GM19324 (cell line): ENCODE results near the gene ABLIM1.

ENCODE experiments used
- ATAC-seq: cut with Tn5 transposase; IDR thresholded peaks from one replicate; pipeline ENCODE4 v1.9.1; 2021; ENCODE audit warnings: mild to moderate bottlenecking, moderate library complexity; ENCODE audit not compliant: unreplicated experiment, low FRiP score

ABLIM1 gene

DNA sequence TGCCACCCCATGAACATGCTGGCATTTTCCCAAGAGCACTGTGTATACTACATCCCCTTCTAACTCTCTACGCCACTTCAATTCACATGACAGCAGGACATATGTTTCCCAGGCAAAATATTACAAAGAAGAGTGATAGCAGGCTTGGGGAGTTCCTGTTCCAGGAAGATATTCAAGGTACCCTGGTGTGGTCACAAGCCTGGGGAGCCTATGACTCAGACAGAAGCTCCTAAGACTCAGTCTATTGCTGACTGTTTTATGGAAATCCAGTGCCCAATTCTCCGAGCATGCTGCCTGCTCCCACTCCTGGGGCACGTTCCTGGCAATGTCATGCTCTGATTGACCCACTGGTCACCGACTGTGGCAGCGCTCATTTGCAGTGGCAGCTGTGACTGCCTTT lies 23.5 kb upstream of the ABLIM1 start:
- no peak for ATAC-seq

DNA sequence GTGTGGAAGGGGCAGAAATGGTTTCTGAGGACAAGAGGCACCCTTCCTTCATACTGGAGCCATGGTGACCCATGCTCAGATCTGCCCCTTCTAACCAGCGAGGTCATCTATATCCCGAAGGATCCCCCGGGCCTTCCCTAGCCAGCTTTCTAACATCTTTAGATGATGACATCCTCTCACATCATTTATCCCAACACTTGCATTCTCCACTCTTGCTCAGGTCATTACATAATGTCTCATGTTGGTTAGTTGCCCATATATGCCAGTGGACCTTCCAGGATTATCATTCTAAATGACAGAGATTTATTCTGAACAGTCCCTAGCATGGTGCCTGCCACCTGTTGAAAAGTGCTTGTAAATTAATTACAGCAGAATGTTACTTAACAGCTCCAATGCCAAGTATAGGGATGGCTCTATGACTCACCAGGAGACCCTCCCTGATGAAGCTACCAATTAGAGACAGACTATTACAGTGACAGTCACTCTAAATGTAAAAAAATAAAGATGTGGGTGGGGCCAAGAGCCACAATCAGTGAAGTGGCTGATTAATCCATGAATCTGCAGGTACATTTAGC lies 22.6 kb upstream of the ABLIM1 start:
- no peak for ATAC-seq

DNA sequence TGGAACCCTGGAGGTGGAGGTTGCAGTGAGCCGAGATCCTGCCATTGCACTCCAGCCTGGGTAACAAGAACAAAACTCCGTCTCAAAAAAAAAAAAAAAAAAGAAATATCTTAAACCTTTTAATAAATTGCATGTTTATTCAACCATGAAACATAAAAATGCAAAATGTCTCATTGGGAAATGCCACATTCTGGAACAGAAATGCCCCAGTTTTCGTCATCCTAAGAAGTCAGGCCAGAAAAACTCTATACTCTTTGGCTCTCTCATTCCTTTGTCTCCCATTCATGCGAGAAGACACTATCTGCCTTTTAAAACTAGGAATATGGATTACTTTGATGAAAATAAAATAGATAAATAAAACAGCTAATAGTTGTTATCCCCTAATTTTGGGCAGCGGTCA lies 21.5 kb upstream of the ABLIM1 start:
- ATAC-seq = no peak

DNA sequence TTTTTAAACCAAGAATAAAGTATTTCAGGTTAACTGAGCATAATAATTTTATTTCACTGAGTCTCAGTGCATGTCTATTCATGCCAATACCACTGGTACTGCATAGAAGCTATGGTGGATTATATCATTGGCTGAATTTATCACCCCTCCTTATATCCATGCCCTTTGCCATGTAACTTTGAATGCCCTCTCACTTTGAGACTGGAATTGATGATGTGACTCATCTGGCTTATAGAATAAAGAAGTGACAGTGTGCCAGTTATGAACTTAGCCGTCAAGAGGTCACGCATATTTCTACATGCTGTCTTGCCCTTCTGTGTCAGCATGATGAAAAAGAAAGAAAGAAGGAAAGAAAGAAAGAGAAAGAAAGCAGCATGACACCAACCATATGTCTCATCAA lies 20.7 kb upstream of the ABLIM1 start:
- no peak for ATAC-seq

DNA sequence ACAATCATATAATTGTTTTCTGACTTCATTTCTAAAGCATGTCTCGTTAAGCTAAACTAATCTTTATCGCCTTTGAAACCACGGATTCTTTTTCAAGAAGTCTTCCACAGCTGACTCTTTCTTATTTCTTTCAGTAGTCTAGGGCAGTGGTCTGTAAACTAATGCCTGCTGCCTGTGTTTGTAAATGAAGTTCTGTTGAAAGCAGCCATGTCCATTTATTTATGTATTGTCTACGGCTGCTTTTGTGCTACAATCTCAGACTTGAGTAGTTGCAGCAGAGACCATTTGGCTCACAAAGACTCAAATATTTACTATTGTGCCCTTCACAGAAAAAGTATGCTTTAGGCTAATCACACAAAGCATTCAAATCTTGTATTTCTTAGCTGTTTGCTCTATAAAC lies 20.3 kb upstream of the ABLIM1 start:
- no peak for ATAC-seq

DNA sequence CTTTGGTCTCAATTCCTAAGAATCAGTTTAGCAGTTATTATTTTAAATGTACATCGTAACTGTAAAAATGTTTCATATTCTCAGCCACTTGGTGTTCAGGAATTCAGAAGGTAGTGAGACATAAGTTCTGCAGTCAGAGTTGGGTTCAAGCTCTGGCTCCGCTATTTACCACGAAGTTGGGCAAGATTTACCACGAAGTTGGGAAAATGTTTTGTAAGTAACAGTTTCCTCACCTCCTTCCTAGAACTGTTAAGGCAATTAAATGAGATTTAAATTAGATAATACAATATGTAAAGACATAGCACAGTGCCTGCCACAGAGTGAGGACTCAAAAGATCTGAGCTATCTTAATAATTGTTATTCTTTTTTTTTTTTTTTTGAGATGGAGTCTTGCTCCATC lies 16.3 kb upstream of the ABLIM1 start:
- no peak for ATAC-seq

DNA sequence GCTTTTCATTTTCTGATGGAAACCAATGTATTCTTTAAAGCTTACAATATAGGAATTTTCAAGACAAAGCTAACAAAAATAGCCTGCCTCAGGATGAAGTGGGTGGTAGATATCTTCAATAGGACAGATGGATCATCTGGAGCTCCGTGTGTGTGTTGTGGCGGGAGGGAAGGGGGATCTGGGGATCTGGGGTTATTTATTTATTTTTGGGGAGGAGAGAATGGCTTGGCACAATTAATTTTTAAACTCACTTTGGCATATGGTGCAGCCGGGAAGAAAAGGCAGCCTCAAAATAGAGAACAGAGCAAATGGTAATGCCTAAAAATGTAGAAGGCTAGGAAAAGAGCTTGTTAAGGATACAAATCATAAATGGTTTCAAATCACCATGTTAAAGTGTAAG lies 11.6 kb upstream of the ABLIM1 start:
- no peak for ATAC-seq

DNA sequence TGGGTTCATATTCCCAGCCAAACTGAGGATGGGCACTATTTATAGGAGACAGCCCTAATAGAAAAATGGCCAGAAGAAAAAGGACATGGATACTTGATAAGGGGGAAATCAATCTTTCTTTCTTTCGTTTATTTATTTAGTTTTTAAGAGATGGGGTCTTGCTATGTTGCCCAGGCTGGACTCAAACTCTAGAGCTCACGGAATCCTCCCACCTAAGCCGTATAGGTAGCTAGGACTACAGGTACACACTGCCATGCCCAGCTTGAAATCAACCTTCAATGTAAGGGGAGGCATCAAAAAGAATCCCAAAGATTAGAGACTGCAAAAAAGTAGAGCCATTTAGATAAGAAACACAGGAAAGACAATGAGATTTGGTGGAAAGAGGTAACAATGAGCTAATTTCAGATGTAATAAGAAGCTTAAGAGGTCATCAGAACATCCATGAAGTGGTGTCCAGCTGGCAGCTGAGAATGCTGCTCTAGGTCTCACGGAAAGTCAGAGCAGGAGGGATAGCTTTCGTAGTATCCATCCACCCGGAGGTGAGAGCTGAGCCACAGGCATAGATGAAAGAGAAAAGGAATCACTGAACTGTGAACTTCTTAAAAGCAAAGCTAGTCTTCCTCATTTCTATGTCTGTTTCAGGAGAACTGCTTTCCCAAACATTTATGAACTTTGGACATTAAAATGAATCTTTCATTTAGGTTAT lies 10.5 kb upstream of the ABLIM1 start:
- ATAC-seq = no peak

DNA sequence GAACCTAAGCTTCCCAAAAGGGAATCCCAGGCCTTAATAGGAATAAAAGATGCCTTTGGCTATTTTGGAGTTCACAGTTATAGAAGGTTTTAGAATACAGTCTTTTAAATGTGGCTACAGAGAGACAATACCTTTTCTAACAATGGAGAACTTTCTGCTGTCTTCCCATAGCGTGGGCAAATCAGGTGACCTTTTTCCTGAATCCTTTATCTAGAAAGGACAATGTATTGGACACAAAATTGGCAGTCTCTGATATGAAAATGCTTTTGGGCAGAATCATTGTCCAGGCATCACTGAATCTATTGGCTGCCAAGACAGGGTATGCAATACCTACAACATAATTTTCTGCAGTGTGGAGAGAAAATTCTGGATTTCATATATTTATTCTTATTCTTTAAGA lies 7.8 kb upstream of the ABLIM1 start:
- no peak for ATAC-seq

DNA sequence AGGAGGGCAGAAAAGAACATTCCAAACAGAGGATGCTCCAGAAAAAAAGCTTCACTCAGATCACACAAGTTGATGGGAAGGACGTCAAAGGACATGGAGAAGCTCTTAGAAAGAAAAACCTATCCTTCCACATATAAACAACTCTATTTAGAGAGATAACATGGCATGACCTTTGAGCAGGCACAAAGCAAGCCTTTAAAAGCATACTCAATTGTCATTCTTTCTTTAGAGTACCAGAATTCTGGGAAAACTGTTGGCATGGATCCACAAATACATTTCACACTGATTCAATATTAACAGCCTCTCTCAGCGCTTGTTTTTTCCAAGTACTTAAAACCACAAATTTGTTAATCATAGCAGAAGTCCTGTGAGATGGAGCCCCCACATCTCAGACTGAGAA lies 7.3 kb upstream of the ABLIM1 start:
- ATAC-seq = no peak

DNA sequence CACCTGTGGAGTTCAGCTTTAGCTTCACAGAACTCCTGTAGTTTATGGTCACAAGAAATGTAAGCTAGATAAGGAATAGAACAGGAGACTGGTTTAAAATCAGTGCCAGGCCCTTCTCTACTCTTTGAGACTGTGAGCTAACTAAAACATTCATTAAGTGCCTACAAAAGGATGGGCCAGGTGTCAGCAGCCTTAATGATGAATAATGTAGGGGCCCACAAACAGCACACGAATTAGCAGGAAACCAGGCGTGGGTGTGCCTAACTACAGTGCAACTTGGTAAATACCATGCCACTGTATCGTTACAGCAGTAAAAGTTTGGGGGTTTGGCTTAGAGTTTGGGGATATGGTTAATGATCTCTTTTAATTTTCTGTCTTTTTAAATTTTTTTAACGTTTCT lies 6.1 kb upstream of the ABLIM1 start:
- ATAC-seq = no peak

DNA sequence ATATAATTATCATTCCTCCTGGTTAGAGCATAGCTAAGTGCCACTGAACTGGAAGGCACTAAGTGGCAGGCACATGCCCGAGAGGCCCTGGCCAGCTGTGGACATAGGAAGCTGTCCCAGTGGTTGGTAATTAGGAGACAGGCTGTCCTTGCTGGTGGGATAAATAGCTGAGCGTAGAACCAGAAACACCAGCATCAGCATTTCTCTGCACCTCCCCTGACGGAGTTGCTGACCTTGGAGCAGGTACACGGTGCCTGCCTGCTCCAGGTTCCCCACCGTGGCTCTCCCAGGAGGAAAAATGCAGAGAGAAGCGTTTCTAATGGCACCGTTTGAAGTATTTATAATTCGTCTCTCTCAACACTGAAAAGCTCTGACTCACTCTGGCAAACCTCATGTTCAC lies 5.6 kb upstream of the ABLIM1 start:
- no peak for ATAC-seq

DNA sequence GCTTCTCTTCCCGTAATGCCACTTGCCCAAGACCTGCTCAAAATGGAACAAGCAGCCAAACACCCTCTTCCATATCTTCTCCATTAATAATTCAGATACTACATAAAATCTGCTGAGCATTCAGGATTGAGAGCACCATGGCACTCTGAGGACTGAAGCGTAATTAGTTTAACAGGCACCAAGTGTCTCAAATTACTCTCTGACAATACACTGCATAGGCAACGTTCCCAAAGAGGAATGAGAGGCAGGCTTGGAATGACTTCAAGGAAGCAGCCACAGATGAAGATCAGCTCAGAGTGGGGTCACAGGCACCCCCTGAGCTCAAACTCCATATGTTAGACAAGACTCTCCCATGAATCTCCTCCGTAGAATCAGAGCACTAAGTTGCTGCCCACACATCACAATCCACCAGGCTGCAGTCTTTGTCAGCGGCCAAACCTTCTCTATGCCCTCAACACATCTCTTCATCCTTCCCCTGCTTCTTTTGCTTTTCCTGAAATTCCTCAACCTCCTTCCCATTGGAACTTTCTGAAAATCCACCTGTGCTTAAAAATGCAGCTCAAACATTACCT lies 4.7 kb upstream of the ABLIM1 start:
- no peak for ATAC-seq

DNA sequence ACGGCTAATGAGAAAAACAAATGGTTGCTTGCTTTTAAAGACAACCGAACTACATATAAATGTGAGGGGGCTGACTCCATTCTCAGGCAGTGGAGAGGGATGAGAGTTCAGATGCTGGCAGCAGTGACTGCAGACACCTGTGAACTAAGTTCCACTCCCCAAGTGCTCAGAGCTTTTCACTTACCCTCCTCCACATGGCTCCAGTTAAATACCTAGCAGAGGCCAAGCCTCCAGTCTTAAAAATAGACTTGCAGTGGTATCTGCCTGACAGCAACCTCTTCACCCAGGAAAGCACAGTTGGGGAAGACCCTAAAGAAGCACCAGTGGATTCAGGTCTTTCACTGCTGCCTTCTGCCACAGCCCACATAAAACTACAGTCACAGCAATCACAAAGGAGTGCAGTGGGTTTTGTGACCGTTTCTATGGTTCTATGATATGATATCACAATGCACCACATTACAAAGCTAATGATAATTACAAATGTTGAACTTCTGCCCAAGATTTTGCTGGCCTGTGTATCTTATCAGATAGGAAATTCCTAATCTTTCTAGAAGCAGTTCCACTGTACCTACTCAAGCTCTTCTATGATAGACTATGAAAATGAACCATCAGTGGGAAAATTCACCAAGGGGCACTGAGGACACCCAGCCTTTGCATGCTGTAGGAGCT lies 3.3 kb upstream of the ABLIM1 start:
- no peak for ATAC-seq

DNA sequence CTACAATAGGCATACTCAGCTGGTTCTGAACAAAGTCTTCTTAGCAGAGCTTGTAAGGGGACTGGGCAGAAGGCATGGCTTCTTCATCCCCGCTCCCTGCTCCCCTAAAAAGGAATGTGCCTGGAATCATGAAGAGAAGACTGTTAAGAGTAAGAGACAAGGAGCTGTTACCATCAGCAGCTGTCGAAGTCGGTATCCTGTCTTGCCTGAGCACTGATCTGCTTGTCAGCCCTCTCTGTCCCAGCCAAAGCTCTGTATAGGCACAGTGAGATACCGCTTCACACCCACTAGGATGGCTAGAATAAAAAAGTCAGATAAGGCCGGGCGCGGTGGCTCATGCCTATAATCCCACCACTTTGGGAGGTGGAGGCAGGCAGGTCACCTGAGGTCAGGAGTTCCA lies 2.4 kb downstream of the ABLIM1 start:
- ATAC-seq = no peak

DNA sequence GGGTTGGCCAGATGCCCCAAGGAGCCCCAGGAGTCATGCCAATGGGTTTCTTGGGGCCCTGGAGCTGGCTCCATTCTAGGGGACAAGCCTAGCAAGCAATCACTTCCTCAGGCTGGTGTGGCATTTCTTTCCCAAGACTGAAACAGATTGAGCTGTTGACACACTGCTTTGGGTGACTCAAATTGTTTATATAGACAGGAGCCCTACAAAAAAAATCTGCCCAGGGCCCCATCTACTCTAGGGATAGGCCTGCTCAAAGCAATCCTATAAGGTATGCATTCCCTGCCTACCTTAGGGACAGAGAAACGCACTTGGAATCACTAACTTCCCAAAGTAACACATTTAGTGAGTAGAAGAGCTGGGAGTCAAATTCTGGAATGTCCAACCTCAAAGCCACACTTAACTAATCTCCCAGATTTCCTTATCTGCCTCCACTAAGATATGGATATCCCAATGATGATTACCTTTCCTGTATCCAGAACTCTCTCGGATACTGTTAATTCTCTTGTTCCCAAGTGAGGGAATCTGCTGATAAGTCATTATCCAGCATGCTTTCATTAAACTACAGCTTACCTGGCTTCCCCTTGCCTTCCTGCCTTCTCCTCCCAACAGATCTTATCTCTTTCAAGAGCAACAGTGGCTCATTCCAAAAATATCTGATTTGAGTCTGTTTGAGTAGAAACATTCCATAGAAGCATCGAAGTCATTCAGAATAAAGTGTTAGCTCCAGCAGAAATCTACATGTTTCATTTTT lies 3.1 kb downstream of the ABLIM1 start:
- ATAC-seq = no peak

DNA sequence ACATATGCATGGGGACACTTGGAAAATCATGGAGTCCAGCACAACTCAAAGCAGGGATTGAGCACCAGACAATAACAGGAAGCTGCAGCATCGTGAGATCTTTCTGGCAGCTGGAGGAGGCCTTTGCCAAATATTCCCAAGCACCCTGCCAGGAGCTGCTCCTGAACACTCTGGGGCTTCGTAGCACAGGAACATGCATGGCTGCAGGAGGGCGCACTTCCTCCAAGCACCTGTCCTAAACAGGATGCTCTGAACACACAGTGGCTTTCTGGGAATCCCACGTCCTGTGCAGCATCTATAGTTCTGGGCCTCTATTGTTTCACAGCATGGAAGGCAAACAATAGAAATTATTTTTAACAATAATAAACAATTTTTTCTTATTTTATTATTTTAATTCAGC lies 4.1 kb downstream of the ABLIM1 start:
- no peak for ATAC-seq

DNA sequence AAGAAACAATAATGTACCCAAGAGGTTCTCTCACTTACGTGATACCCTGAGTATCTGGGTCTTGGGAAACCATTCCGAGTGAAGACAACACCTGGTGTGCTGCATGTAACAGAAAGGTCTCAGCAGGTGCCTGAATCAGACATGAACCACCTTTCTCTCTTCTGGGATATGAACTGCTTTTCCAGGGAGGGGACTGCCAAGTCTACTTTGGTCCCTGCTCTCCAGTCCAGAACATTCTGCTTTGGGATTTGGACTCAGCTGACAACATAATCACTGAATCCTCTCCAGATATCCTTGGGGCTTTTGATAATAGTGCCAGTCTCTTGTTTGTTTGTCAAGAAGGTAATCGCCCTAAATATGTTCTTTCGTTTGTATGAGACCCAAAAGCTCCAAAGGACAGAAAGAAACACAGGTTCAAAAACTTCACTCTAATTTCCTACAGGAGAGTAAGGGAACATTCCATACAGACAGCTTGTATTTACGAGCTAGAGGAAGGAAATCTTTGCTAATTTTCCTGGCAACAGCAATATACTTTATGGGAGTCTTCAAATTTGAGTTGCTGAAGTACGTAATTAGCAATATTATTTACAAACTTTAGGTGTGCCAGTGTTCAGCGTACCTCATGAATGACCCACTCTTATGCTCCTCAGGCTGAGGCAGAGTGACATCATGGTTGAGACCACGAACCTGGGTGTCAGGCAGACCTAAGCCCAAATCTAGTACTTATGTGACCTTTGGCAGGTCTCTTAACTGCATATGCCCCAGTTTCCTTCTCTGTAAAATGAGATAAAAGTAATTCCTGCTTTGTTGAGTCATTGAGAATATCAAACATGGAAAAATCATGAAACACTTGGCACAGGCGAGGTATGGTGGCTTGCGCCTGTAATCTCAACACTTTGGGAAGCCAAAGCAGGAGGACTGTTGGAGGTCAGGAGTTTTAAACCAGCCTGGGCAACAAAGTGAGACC lies 5.4 kb downstream of the ABLIM1 start:
- ATAC-seq = no peak

DNA sequence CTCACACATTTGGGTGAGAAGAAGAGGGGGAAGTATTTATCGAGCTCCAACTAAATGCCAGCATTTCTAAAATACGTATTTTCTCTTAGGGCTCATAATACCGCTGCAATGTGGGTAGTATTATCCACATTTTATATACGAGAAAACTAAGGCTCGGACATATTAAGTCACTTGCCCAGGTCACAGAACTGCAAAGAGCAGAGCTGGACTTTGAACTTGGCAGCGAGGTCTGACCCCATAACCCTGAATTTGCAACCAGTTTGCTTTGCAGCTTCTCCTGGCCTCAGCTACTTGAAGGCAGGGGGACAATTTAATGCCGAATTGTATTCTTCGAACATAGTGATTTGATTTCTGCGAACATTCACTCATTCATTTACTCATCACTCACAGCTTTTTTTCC lies 7.2 kb downstream of the ABLIM1 start:
- no peak for ATAC-seq

DNA sequence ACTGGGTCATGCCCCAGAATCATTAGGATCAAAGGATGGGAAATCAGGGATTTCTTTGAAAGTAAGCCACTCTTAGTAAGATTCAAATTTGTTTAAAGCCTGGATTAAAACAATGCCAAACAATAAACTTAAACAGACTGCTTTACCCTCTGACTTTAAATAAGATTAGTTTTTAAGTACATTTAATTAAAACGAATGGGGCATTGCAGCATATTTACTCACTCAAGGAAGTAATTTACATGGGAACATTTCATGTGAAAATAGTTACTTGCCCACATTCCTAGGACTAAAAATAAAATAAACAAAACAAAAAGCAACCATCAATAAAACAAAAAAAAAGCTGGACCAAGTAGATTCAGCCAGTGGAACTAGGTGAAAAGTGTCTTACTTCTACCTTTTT lies 7.8 kb downstream of the ABLIM1 start:
- no peak for ATAC-seq
